ENCODE measurements around the gene MDH2.
A peak's percentile ranks its signal among the peaks of the same experiment; 100 is the strongest.
"Not testable (repeated sequence)": the region's sequence is repeated elsewhere in the genome, so short reads cannot be mapped to it uniquely, and the experiment has no call there.

MDH2 gene

GRCh38 chr7:76047811-76048667, at the start of gene MDH2, which contains the start of gene STYXL1:
Gene MDH2, plus strand, starts transcription at chr7:76048106. Its CDS starts 55 bp downstream, at chr7:76048161.
Gene STYXL1, minus strand, starts transcription at chr7:76048000. Its CDS starts 17,477 bp downstream, at chr7:76030523.
- peak; percentile 69 to 87 for DNase-seq (ENCODE audit: low read depth in 1 of 2, low spot score in 1 of 2)

GRCh38 chr7:76000566-76000965, 47.3 kb upstream of the MDH2 start:
- no peak for DNase-seq (ENCODE audit: low read depth in 1 of 2, low spot score in 1 of 2)

GRCh38 chr7:76002139-76002538, 45.8 kb upstream of the MDH2 start:
- no peak for DNase-seq (ENCODE audit: low read depth in 1 of 2, low spot score in 1 of 2)

- no peak for DNase-seq (ENCODE audit: low read depth in 1 of 2, low spot score in 1 of 2)
Measured at GRCh38 chr7:76002822-76003221, 45.1 kb upstream of the MDH2 start.

- DNase-seq (ENCODE audit: low read depth in 1 of 2, low spot score in 1 of 2): no peak
Measured at GRCh38 chr7:76003351-76003750, 44.6 kb upstream of the MDH2 start.

- DNase-seq (ENCODE audit: low read depth in 1 of 2, low spot score in 1 of 2): not testable (repeated sequence)
Measured at GRCh38 chr7:76005004-76005403, 42.9 kb upstream of the MDH2 start.

- no peak for DNase-seq (ENCODE audit: low read depth in 1 of 2, low spot score in 1 of 2)
Measured at GRCh38 chr7:76008156-76008687, 39.7 kb upstream of the MDH2 start.

GRCh38 chr7:76009672-76010600, 38.0 kb upstream of the MDH2 start:
- DNase-seq (ENCODE audit: low read depth in 1 of 2, low spot score in 1 of 2): no peak

GRCh38 chr7:76011442-76011861, 36.5 kb upstream of the MDH2 start:
- no peak for DNase-seq (ENCODE audit: low read depth in 1 of 2, low spot score in 1 of 2)

GRCh38 chr7:76016191-76016947, 31.5 kb upstream of the MDH2 start:
- no peak for DNase-seq (ENCODE audit: low read depth in 1 of 2, low spot score in 1 of 2)

- DNase-seq (ENCODE audit: low read depth in 1 of 2, low spot score in 1 of 2): not testable (repeated sequence)
Measured at GRCh38 chr7:76018520-76018919, 29.4 kb upstream of the MDH2 start.

GRCh38 chr7:76020031-76020714, 27.7 kb upstream of the MDH2 start:
- DNase-seq (ENCODE audit: low read depth in 1 of 2, low spot score in 1 of 2): peak; percentile 55 to 58

- DNase-seq (ENCODE audit: low read depth in 1 of 2, low spot score in 1 of 2): no peak
Measured at GRCh38 chr7:76022026-76022780, 25.7 kb upstream of the MDH2 start.

- no peak for DNase-seq (ENCODE audit: low read depth in 1 of 2, low spot score in 1 of 2)
Measured at GRCh38 chr7:76023002-76023401, 24.9 kb upstream of the MDH2 start.

- DNase-seq (ENCODE audit: low read depth in 1 of 2, low spot score in 1 of 2): not testable (repeated sequence)
Measured at GRCh38 chr7:76029682-76030081, 18.2 kb upstream of the MDH2 start.

- DNase-seq (ENCODE audit: low read depth in 1 of 2, low spot score in 1 of 2): no peak
Measured at GRCh38 chr7:76031964-76032363, 15.9 kb upstream of the MDH2 start.

- no peak for DNase-seq (ENCODE audit: low read depth in 1 of 2, low spot score in 1 of 2)
Measured at GRCh38 chr7:76037310-76037709, 10.6 kb upstream of the MDH2 start.

GRCh38 chr7:76040126-76040525, 7.8 kb upstream of the MDH2 start:
- DNase-seq (ENCODE audit: low read depth in 1 of 2, low spot score in 1 of 2): no peak

- no peak for DNase-seq (ENCODE audit: low read depth in 1 of 2, low spot score in 1 of 2)
Measured at GRCh38 chr7:76044375-76044865, 3.5 kb upstream of the MDH2 start.

Measured in activated CD4-positive, alpha-beta T cell treated with anti-CD3 and anti-CD28 coated beads, Interleukin-2, amount 50 U/mL, for 24 hours (primary cell).